AG08396 (cell line): Measurements from ENCODE around the gene CLMP.

ENCODE experiments used
- DNase-seq: peaks from one replicate; pipeline ENCODE4 v3.0.0; 2012; ENCODE audit warnings: low spot score, mixed read lengths

The CLMP gene, protein sequence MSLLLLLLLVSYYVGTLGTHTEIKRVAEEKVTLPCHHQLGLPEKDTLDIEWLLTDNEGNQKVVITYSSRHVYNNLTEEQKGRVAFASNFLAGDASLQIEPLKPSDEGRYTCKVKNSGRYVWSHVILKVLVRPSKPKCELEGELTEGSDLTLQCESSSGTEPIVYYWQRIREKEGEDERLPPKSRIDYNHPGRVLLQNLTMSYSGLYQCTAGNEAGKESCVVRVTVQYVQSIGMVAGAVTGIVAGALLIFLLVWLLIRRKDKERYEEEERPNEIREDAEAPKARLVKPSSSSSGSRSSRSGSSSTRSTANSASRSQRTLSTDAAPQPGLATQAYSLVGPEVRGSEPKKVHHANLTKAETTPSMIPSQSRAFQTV

DNA sequence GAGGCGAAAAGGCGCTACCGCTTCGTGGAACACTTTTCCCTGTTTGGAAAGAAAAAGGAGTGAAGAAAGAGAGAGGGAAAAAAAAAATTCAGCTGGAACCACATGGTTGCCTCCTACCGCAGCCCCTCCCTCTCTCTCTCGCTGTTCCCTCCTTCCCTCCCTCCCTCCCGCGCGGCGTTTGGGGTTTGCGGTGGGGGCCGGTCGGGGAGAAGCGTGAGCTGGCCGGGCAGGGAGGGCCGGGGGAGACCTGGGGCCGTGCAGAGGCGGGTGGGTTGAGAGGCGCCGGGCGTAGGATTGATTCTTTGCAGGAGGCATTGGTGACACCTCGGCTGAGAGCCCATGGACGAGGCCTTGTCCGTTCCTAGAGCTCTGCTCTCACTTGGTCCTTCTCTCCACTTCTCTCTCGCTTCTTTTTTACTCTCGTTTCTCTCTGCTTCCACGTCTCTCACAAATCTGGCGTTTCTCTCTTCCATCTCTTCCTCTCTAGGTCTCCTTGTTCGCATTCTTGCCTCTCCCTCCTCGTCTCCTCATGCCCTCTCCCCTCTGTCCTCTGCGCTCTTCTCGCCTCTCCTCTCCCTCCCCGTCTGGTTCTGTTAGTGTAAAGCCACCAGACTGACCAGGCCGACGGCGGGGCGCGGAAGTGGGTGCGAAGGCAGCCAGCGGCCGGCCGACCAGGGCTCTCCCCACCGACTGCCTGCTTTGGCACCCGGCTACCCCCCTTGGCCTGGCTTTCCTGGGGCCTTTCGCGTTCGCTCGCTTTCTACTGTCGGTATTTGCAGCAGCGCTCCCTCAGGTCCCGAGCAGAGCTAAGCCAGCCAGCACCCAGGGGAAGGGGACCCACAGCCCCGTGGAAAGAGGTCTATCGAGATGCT is at the start of gene CLMP:
CLMP (minus strand) TSS at position 61 of the 872 bp plus-strand sequence. CDS start 308 bp downstream, outside the sequence.
- peak; percentile 82 for DNase-seq

DNA sequence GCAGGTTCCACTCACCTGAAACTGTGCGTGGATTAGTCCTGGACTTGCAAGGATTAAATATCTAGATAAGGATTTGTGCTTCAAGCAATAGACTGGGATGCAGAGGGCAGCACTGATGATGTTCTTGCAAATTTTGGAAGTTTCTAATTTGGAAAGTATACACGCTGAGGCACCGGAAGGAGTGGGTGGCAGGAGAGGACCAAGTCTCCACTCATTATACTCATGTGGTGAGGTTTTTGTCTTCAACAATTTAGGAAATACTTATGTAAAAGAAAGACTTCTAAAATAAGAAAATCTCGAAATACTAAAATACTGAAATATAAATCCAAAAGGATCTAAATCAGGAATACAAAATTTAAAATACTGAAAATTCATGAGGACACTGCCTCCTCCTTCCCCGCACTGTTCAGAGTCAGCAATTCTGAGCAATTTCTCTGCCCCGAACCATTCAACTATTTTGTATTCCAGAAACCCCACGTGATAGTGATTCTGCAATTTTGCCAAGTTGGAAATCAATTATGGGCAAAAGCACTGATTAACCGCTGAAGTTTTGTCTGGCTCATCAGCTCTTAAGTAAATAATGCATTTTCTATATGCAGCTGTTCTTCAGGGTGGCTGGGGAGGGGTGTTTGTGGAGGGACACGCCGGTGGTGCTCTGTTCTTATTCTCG is 47.0 kb upstream of the CLMP start:
- no peak for DNase-seq

DNA sequence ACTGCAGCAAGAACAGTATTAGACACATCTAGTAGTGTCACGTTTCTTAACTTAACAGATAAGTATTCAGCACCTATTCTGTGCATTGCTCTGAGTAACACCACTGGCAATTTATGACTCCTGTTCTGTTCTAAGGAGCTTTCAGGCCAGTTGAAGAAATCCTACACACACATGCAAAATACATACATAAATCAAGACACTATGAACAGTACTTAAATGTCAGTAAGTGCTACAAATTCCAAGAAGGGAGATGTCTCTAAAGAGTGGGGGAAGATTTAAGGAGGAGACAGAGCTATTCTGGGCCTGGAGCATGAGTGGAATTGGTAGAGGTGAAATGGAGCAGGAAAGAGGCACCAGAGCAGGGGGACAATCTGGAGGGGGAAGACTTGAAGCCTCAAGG is 46.2 kb upstream of the CLMP start:
- DNase-seq = no peak

DNA sequence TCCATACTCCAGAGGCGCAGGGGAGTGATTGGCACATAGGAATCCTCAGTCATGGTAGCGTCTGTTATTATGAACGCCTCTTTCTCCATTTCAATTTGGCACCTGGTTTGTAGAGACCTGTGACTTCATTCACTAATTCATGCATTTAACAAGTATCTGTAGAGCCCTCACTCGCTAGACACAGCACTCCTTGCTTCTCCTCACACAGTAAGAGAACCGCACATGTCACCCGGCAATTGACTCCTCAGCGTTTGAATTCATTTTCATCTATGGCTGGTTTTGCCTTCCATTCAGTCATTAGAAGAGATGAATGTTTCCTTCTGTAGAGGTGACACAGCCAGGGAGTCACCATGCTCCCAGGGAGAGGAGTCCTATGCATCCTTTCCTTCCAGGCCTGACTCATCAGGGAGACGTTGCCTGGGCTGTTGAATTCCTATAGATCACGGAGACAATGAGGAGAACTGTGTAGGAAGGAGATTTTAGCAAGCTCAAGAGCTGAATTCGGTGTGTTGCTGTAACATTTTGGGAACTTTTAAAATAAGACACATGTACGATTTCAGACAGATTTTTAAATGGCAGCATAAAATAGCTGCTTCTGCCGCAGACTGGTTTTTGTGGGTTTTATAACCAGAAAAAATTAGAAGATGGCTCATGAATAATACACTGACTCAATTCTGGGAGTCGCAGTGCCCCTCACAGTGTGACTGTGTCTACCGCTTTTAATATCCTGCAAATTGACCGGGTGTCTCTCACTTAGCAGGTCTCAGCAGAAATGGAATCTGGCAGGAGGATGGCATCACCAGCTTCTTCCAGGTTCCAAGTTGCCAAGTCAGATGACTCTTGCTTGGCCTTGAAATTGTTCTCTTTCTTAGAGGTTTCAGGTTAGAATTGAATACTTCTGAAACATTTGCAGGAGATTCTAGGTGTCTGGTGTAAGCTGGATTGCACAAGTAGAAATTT is 44.4 kb upstream of the CLMP start:
- DNase-seq = no peak

DNA sequence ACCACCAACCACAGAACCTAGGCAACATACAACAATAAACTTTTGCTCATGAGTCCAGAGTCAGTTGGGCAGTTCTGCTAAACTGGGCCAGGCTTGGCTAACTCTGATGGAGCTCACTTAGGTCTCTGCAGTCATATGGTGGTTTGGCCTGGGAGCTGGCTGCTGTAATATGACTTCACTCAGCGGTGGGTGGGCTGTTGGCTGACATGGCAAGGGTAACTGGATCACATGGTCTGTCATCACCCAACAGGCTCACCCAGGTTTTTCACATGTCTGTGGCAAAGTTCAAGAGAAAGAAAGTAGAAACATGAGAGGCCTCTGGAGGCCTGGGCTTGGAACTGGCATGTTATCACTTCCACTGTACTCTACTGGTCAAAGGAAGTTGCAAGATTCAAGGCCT is 43.2 kb upstream of the CLMP start:
- DNase-seq = peak; percentile 33

DNA sequence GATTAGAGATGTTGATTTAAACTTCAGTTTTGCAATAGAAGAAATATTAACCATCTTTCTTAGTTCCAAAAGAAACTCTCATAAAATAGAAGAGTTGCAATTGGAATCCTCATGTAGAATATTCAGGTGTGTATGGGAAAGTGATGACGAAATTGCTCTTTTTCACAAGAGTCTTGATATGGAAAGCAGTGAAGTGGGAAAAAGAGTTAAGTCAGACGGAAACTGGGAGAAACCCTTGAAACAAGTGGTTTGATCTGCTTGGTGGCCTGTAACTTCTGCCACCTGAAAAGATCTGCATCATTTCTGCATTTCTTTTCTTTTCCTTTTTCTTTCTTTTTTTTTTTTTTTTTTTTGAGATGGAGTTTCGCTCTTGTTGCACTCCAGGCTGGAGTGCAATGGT is 41.8 kb upstream of the CLMP start:
- no peak for DNase-seq

DNA sequence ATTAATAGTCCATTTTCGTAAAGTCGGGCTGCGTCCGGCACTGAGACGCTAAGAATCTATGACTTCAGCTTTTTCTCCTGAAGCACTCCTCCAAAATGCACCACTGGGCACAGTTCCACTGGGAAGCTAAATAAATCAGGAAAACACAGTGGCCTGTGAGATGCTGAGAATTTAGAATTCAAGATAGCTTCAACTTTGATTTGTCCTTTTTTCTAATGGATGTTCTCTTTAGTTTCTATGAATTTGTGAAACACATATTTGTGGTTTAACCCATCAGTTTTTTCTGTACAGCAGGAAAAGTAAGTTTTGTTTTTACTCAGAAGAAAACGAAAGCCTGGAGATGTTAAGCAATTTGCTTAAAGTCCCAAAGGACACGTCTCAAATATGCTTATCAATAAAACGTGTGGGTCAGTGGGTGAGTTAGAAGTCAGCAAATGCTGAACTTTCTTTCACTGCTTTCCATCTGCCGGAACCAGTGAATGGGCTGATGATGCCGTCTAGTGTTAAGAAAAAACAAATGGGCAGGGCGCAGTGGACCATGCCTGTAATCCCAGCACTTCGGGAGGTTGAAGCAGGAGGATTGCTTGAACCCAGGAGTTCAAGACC is 40.7 kb upstream of the CLMP start:
- no peak for DNase-seq

DNA sequence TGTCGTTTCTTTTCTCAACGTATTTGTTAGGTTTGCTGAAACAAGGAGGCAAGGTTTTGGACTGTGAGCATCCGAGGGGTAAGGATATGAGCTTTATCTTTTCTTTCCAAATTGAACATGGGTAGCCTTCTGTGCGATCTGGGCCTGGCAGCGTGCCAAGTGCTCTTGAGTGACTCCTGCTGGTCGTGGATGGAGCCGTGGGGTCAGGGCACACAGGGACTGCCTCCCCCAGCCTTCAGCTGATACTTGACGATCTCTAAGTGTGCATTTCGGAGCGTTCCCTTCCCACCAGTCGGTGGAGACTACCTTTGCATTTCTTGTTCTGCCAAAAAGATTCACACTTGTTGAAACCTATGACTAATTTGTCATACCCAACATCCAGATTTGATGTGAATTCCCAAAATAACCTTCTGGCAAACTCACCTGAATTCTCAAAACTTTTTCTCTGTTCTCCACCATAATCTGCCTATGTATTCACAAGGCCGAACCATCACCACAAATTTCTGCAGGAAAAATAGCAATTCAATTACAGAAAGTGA is 40.1 kb upstream of the CLMP start:
- peak; percentile 38 for DNase-seq

DNA sequence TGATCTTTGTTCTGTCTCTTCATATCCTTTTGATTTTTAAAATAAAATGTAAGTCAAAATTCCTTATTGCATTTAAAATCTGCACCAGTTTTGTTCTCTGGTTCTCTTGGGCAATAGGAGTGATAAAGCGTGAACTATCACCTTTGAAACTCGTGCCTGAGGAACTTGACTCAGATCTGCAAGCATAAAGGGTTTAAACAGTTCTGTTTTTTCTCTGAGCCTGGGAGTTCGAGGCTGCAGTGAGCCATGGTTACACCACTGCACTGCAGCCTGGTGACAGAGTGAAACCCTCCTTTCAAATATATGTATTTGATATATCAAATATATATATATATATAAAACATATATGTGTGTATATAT is 38.9 kb upstream of the CLMP start:
- DNase-seq = no peak

DNA sequence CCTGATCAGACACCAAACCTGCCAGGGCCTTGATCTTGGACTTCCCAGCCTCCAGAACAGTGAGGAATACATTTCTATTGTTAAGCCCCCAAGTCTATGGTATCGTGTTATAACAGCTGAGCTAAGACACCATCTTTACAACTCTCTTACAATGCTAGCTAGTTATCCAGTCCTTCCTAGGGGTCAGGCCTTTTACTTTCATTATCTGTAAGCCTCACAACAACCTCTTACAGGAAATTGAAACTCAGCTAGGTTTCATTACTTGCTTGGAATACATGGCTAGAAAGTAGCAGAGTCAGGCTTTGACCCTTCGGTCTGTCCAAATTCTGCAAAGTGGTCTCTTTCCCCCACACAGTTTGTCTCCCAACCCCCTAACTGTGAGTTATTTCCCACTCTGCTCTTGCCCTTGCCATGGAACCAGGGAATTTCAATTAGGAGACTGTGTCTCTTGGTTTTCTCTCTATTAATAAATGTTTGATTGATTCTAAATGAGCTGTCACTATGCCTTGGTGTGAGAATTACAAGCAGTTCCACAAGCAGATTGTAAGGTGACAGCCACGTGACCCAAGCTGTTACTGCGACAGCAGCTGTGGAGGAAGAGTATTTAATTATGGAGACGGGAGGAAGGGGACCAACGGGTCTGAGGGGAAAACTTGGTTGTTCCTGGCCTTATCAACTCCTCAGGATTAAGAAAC is 38.4 kb upstream of the CLMP start:
- no peak for DNase-seq

DNA sequence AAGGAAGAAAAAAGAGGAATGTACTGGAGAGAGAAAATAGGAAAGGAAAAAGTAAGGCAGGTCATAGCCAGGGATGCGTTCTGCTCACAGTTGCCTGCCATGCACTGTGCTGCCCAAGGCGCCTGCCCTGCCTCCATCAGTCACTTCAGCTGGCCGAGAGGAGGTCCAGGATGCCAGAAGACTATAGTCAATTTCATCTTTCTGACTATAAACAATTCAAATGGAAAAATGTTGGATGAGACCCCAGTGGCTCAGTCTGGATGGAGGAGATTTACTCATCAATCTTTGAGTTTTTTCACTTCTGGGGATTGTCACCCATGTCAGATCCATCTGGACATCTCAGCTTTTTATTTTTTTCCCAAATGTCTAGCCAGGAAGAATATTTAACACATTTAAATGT is 36.7 kb upstream of the CLMP start:
- no peak for DNase-seq

DNA sequence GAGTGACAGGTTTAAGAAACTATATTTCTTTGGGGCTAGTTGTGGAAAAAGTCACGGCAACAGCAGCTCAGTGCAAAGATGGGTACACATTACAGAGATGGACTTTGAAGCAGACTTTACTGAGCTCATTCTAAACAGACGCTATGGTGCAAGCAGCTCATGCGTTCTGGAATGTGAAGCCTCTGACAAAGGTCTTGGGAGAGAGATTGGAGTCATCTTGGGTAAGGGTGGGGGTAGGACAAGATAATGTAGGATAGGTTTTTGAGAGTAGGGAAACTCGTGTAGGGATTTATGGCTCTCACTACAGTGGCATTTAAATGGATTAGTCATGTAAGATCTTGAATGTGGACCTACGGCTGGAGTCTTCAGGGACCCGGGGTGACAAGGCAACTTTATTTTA is 36.2 kb upstream of the CLMP start:
- peak; percentile 44 for DNase-seq

DNA sequence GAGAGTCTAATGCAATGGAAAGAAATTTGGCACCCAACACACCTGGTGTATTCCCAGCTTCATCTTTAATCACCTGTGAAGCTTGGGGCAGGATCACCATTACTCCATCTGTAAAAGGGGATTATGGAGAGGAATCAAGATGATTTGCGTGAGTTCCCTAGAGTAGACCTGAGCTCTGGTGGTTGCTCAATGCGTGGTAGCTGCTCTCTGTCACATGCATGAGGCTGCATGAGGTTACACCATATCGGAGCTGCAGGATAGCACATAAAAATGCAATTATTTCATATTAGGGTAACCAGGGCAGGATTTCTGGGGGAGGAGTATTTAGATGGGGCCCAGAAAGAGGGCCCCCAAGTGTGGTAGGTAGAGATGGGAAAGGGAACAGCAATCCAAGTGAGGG is 35.3 kb upstream of the CLMP start:
- no peak for DNase-seq

DNA sequence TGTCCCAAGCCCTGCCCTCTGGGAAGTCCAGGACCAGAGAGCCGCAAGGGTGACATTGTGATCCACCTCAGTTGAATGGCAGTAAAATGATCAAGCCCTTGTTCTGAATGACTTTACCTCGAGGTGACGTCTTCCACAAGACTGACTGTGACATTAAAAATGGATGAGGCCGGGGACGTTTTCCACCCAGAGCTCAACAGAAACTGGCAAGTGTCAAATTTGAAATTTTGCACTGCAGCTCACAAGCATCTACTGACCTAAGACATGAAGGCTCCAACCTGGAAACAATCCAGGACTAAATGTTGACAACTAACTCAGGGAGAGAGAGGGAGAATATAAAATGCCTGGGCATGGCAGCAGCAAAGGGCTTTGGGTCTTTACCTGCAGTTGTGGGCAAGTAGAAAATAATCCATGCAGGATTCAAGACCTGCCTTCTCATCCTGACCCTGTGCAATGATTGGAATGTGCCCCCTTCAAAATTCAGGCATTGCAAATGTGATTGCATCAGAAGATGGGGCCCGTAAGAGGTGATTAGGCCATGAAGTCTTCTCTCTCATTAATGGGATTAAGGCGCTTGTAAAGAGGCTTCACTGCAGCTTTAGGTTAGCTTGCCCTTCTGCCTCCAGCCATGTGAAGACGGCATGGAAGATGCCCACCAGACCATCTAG is 33.6 kb upstream of the CLMP start:
- no peak for DNase-seq

DNA sequence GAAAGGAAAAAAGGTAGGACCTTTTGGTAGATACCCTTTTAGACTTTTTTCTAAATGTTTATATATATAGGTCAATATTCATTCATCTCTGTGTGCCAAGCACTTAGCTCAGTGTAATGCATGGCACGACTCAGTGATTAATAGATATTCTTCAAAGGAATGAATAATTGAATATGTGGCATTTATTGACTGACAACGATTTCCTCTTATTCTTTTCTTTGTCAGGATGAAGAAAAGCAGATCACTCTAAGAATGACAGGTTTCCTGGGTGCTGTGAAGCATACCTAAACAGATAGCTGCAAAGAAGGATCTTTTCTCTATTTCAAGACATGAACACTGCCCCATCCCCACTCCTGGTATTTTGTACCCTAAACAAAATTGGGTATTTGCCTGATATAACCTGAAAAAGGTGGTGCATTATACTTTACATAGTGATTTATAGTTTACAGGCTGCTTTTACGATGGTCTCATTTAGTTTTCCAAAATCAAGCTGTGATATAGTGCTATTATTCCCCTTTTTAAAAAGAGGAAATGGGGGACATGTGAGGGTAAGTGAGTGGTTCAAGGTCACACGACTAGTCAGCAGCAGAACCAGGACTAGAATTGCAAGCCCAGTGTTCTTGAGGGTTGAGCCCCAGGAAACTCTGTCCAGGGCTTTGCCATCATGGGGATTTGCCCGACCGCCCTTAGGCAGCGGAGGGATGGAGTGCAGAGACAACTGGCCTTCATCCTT is 32.9 kb upstream of the CLMP start:
- DNase-seq = no peak

DNA sequence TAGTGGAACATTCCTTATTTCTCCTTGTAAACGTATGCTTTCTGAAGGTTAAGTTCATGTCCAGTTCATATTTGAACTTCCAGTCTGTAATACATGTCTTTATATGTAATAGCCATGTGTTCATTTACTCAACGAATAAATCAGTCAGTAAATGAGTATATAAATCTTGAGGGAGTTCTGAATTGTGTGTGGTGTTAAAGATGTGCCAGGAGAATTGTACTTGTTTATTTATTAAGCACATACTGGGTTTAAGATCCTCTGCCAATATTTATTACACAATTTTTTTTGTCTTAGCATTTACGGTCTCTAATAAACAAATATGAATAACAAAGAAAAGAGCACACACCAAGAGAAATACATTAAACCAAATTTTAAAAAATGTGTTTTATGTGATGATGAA is 26.5 kb upstream of the CLMP start:
- no peak for DNase-seq

DNA sequence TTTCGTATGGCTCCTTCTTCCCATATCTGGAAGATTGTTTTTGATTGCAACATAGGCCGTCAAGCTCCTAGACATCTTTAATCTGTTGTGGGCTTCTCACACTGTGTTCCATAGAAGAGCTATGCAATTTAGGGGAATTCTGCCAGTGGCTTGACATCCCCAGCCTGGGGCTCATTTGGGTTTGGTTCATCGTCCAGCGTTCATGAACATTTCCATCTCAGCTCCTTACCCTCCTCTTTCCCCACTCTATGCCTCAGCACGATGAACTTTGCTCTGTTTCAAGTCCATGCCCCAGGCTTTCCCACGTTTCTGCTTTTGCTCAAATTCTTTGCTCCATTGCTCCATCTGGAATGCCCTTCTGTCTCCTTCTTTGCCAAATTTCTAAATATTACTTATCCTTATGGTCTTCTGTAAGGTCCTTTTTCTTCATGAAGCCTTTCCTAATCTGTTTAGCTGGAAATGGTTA is 26.1 kb upstream of the CLMP start:
- DNase-seq = no peak

DNA sequence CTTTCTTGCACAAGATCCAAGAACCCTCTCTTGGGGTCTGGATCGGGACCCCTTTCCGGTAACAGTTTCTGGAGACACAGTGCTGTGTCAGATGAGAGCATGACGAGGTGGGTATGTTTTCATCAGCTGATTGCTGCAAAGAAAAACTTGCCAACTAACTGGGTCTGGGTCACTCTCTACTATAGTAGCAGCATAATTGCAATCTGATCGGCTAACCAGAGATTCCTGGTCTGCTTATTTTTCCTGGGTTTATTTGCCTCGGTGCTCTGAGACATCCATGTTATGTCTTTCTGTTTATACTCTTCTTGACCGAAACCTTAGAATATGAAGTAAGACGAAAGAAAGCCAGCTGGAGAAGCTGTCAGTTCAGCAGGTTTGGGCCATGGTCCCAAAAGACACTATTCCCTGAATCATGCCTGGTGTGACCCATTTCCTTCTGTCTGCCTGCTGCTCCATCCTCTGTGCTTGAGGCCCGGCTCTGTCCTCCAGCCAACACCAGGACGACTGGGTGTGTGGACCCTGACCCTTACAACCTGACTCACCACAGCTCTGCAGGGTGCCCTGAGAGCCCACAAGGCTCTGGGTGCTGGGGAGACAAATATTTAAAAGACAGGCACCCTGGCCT is 24.1 kb upstream of the CLMP start:
- peak; percentile 33 for DNase-seq
